ENCODE results near the gene GLI3. TPM values are rescaled to one million over a fixed set of nuclear protein-coding genes. Genes with fewer than 3 reads are reported as not detected.

Gene GLI3
- total RNA-seq, 1 donor from 2014 or later: 136 TPM

GRCh38 chr7:42107484-42108240 lies 129.3 kb downstream of the GLI3 start:
- Mint-ChIP-seq H3K4me3 (peak overlapping the region; percentile 5), H3K9me3 (no peaks in the 10 kb centered on the region), H3K27me3 (ENCODE audit: low read depth) (no peaks in the 10 kb centered on the region), H3K4me1 (peaks cover 71% of the 10 kb centered on the region), H3K27ac (ENCODE audit: unreplicated experiment) (peak overlapping the region; percentile 44), H3K36me3 (ENCODE audit: low read depth) (peaks cover 21% of the 10 kb centered on the region)
- no peak for DNase-seq (ENCODE audit: low read depth, low spot score)
- no peak for TF ChIP-seq CTCF (conservative IDR thresholded peaks at IDR 0.05)

GRCh38 chr7:42106562-42106961 lies 130.4 kb downstream of the GLI3 start:
- H3K27me3 Mint-ChIP-seq (ENCODE audit: low read depth): no peaks in the 10 kb centered on the region
- peak overlapping the region; percentile 53 for H3K27ac Mint-ChIP-seq (ENCODE audit: unreplicated experiment)
- DNase-seq (ENCODE audit: low read depth, low spot score): no peak
- H3K4me3 Mint-ChIP-seq: no peak overlapping the region
- TF ChIP-seq CTCF (conservative IDR thresholded peaks at IDR 0.05): no peak
- no peaks in the 10 kb centered on the region for H3K9me3 Mint-ChIP-seq
- peaks cover 68% of the 10 kb centered on the region for H3K4me1 Mint-ChIP-seq
- H3K36me3 Mint-ChIP-seq (ENCODE audit: low read depth): peaks cover 22% of the 10 kb centered on the region

- H3K9me3 Mint-ChIP-seq: no peaks in the 10 kb centered on the region
- no peak for DNase-seq (ENCODE audit: low read depth, low spot score)
- peaks cover 60% of the 10 kb centered on the region for H3K4me1 Mint-ChIP-seq
- peaks cover 18% of the 10 kb centered on the region for H3K36me3 Mint-ChIP-seq (ENCODE audit: low read depth)
- H3K27me3 Mint-ChIP-seq (ENCODE audit: low read depth): no peaks in the 10 kb centered on the region
- peak overlapping the region; percentile 53 for H3K27ac Mint-ChIP-seq (ENCODE audit: unreplicated experiment)
- TF ChIP-seq CTCF (conservative IDR thresholded peaks at IDR 0.05): no peak
- H3K4me3 Mint-ChIP-seq: peak overlapping the region; percentile 36
Measured at GRCh38 chr7:42105554-42106358, 131.3 kb downstream of the GLI3 start.

- Mint-ChIP-seq H3K27me3 (ENCODE audit: low read depth) (no peaks in the 10 kb centered on the region), H3K36me3 (ENCODE audit: low read depth) (peaks cover 20% of the 10 kb centered on the region), H3K9me3 (no peaks in the 10 kb centered on the region), H3K4me1 (peaks cover 62% of the 10 kb centered on the region), H3K27ac (ENCODE audit: unreplicated experiment) (no peak overlapping the region), H3K4me3 (no peak overlapping the region)
- no peak for TF ChIP-seq CTCF (conservative IDR thresholded peaks at IDR 0.05)
- no peak for DNase-seq (ENCODE audit: low read depth, low spot score)
Measured at GRCh38 chr7:42104694-42105093, 132.3 kb downstream of the GLI3 start.

GRCh38 chr7:42104231-42104630 lies 132.8 kb downstream of the GLI3 start:
- peaks cover 58% of the 10 kb centered on the region for H3K4me1 Mint-ChIP-seq
- no peak for DNase-seq (ENCODE audit: low read depth, low spot score)
- H3K4me3 Mint-ChIP-seq: no peak overlapping the region
- peaks cover 21% of the 10 kb centered on the region for H3K36me3 Mint-ChIP-seq (ENCODE audit: low read depth)
- no peak overlapping the region for H3K27ac Mint-ChIP-seq (ENCODE audit: unreplicated experiment)
- no peaks in the 10 kb centered on the region for H3K9me3 Mint-ChIP-seq
- no peaks in the 10 kb centered on the region for H3K27me3 Mint-ChIP-seq (ENCODE audit: low read depth)
- TF ChIP-seq CTCF (conservative IDR thresholded peaks at IDR 0.05): no peak

All from neural crest cell (in vitro differentiated cells).